Keratinocyte (primary cell): ENCODE measurements around the gene ARHGDIA.

ENCODE experiments used
- EZH2 ChIP-seq: IDR thresholded peaks from one replicate; pipeline ENCODE4 v1.6.1; 2012; ENCODE audit warnings: inconsistent platforms, mild to moderate bottlenecking, low read length, moderate library complexity
- TF ChIP-seq, protein P1 (sequence below), 3 experiments: IDR thresholded peaks in 1 of 3; conservative IDR thresholded peaks in 1 of 3; optimal IDR thresholded peaks in 1 of 3; 2 replicates in 2 of 3; 3 replicates in 1 of 3; pipeline versions ENCODE3 to v1.5.1; 2011; ENCODE audit warnings: low read length in 3 of 3, mild to moderate bottlenecking in 3 of 3, moderate library complexity in 2 of 3, control low read depth in 1 of 3, inconsistent platforms in 1 of 3; ENCODE audit not compliant: insufficient read depth in 2 of 3; ENCODE audit errors: extremely low read depth in 1 of 3

- TF ChIP-seq, protein P1, sequence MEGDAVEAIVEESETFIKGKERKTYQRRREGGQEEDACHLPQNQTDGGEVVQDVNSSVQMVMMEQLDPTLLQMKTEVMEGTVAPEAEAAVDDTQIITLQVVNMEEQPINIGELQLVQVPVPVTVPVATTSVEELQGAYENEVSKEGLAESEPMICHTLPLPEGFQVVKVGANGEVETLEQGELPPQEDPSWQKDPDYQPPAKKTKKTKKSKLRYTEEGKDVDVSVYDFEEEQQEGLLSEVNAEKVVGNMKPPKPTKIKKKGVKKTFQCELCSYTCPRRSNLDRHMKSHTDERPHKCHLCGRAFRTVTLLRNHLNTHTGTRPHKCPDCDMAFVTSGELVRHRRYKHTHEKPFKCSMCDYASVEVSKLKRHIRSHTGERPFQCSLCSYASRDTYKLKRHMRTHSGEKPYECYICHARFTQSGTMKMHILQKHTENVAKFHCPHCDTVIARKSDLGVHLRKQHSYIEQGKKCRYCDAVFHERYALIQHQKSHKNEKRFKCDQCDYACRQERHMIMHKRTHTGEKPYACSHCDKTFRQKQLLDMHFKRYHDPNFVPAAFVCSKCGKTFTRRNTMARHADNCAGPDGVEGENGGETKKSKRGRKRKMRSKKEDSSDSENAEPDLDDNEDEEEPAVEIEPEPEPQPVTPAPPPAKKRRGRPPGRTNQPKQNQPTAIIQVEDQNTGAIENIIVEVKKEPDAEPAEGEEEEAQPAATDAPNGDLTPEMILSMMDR (optimal IDR thresholded peaks at IDR 0.05 in 1 of 3, IDR thresholded peaks at IDR 0.05 in 1 of 3, conservative IDR thresholded peaks at IDR 0.05 in 1 of 3; ENCODE audit: extremely low read depth in 1 of 3, insufficient read depth in 2 of 3, low read length in 3 of 3) = no peak
- TF ChIP-seq EZH2 = no peak
These were observed 38.1 kb upstream of the ARHGDIA start for GRCh38 chr17:81909231-81909630.
